NOMO-1 treated with dmso at 0.1 percent for 144 hours (cell line): Measurements from ENCODE around the gene ATP9B.

Source experiments
- DNase-seq: peaks from one replicate; lab custom pipeline; 2025; ENCODE audit not compliant: unreplicated experiment; lab: John Stamatoyannopoulos, UW

The ATP9B gene

DNA sequence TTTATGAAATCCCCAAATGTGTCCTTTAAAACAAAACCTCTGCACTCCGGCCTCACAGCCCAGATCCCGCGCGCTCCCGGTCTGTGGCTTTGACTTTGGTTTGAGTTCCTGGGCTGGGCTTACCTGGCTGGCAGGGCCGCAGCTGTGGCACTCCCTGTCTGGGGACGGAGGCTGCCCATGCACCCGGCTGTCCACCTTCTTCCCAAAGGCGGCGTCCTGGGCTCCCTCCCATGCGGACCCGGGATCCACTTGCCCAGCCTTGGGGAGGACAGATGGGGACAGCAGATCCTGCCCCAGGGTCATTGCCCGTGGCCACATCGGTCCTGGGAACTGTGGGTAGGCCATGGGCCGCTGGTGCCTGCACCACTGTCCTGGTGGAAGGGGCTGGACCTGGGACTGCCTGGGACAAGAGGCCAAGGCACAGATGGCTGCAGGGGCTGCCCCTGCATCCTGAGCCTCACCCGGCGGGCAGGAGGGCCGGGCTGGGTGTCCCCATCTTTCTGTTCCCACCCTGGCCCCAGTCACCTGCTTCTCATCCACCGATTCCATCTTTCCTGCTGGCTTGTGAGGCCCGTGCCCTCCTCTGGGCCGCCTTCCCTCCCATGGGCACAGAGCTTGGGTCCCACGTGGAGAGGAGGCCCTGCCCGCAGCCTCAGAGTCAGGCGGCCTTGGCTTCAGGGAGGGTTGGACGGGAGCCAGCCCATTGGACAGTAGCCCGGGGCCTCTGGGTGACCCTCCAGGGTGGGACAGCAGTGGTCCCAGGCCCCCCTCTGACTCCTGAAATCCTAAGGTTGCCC, 354.2 kb downstream of the ATP9B start:
- DNase-seq = no peak

DNA sequence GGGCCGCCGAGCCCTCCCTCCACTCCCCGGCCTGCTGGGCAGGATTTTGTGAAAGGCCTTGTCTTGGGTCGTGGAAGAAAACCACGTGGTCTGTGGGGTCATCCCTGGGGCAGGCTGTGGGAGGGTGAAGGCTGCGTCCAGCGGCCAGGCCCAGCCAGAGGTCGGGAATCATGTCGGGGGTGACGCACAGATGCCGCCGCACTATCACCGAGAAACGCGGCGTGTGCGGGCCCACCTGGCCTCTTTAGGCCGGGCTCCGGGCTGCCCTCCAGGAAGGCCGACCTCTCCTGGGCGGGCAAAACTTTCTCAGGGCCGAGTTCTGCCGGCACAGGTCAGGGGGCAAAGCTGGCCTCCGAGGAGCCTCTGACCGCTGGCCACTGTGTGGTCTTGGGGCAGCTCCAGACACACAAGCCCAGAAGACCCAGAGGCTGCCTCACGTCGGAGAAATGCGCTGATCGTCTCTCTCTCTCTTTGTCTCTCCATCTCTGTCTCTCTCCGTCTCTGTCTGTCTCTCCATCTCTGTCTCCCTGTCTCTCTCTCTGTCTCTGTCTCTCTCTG, 354.9 kb downstream of the ATP9B start:
- no peak for DNase-seq

DNA sequence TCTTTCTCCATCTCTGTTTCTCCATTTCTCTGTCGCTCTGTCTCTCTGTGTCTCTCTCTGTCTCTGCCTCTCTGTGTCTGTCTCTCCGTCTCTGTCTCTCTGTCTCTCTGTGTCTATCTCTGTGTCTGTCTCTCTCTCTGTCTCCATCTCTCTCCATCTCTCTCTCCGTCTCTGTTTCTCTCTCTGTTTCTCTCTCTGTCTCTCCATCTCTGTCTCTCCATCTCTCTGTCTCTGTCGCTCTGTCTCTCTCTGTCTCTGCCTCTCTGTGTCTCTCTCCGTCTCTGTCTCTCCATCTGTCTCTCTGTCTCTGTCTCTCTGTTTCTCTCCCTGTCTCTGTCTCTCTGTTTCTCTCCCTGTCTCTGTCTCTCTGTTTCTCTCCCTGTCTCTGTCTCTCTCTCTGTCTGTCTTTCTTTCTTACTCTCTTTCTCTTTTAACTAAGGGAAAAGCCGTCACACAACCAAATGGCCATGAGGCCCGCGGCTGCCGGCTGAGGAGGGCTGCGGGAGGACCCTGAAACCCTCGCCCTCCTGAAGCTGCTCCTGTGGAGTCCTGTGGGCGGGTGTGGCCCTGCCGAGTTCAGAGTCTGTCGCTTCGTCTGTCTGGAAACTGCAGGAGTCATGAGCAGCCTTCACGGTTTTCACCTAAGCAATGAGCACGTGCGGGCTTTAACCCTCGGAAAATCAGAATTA, 355.8 kb downstream of the ATP9B start:
- no peak for DNase-seq

DNA sequence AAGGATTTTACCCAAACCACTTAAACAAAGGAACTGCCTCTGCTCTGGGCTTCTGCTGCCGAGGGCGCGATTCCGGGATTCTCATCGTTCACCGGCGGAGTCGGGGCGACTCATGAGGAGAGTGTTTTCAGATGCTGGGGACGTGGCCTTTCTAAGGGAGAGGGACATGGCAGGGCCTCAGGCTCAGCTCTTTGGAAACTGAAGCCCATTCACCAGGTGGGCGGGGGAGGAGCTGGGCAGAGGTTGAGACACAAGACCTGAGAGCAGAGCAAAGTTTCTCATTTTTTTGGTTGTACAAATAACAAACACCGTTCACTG, 356.3 kb downstream of the ATP9B start:
- no peak for DNase-seq

DNA sequence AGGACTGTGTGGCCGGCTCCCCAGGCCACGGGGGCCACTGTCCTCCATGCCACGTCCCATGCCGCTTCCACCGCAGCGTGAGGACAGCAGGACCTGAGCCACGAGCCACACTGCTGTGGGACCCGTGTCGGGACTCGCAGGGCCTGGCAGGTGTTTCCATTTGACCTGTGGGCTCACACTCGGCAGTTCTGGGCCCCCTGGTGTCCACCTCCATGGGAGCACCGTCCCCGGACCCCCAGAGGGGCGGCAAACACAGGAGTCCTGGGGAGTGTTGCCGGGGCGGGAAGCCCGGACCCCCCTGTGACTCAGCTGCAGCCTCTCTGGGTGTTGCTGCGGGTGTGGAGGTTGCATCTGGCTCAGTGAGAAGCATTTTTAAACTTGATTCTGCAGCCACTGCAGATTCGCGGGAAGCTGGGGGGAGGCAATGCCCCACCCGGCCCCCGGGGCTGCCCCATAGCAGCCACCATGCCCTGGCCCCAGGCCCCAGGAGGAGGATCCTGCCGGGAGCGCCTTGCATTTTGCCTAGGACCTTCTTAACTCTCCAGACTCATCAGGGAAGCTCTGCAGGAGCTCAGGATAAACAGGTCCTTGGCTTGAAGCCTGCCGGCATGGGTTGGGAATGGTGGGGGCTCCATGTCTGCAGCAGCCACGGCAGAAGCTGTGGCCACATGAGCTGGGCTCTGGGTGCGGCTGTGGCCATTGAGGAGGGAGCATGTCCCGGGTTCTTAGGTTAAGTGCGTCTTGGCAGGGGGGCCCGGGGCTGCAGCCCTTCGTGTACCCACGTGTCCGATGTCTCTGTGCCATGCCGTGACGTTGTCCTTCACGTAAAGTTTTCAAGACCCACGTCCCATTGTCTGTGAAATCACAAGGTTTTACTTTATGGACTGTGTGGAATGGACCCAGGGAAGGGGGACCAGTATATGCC, 357.4 kb downstream of the ATP9B start:
- no peak for DNase-seq

DNA sequence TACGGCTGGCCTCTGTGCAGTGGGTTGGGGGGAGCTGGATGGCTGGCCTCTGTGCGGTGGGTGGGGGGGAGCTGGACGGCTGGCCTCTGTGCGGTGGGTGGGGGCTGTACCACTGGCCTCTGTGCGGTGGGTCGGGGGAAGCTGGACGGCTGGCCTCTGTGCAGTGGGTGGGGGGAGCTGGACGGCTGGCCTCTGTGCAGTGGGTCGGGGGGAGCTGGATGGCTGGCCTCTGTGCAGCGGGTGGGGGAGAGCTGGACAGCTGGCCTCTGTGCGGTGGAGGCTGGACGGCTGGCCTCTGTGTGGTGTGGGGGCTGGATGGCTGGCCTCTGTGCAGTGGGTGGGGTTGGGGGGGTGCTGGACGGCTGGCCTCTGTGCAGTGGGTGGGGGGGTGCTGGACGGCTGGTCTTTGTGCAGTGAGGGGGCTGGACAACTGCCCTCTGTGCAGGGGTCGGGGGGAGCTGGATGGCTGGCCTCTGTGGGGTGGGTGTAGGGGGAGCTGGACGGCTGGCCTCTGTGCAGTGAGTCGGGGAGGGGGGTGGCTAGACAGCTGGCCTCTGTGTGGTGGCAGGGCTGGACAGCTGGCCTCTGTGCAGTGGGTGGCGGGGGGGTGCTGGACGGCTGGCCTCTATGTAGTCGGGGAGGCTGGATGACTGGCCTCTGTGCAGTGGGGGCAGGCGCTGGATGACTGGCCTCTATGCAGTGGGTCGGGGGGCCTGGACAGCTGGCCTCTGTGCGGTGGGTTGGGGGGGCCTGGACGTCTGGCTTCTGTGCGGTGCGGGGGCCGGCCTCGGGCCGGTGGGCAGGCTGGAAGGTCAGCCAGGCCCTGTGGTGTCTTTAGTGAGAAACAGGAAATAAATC, 358.4 kb downstream of the ATP9B start:
- no peak for DNase-seq
